ENCODE measurements around the gene DMRTC2.
A peak's percentile ranks its signal among the peaks of the same experiment; 100 is the strongest.

The DMRTC2 gene

DNA sequence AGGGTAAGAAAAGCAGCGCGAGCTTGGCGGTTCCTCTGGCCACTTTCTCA, at the start of gene DMRTC2:
DMRTC2 (plus strand) TSS at position 42 of the 50 bp plus-strand sequence. CDS start 2,387 bp downstream, outside the sequence.
- DNase-seq = no peak

DNA sequence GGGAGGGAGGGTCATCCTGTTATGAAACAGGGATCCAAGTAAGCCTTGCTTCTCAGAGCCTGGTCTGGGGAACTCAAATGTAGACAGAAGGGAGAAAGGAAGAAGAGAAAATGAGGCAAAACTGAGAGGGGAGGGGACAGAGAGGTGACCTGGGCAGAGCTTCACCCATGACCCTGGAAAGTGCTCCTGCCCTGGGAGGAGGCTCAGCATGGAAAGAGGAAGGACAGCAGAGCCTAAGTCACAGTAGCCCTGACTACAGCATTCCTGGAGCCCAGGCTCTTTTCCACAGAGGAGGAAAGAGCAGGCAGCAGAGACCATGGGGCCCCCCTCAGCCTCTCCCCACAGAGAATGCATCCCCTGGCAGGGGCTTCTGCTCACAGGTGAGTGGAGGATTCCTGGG, 48.5 kb upstream of the DMRTC2 start, which contains the start of gene CEACAM3:
CEACAM3 (plus strand) TSS at position 226 of the 400 bp plus-strand sequence; CDS start at position 317, 91 bp downstream.
- DNase-seq = no peak

DNA sequence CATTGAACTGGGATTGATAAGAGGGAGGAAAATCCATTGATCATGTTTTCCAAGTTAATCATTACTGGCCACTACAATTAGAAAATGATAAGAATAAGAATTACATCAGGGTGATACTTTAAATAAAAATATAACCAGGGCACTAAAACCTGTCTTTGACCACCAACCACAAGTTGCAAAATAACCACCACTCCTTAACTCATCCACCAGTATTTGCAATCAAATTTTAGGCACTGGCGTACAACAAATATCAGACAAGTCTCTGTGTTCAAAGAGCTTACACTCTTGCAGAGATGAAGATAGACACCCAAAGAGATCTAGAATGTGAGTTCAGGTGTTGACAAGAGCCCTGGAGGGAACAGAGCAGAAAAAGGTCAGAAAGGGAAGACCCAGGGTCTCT, 47.9 kb upstream of the DMRTC2 start:
- DNase-seq = no peak

DNA sequence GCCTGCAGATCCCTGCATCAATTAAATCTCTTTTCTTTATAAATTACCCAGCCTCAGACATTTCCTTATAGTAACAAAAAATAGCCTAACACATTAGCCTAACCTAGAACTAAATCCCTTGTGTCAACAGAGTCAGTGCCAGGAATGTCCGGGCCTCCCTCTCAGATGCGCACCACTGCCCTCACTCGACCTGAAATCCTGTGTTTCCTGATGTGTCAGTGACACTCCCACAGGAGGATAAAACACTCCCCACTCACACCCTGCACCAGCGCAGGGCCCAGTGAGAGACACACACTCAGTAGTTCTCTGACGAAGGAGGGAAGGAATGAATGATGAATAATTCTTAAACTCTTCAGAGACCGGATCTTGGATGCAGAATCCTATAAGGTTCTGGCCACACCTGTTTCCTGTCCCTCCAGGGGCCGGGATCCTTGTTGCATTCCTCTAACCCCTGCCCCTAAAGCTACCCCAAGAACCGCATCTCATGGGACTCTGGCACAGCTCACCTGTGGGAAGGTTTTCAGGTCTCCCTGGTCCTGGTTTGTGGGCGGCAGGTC, 45.3 kb upstream of the DMRTC2 start:
- DNase-seq = no peak

DNA sequence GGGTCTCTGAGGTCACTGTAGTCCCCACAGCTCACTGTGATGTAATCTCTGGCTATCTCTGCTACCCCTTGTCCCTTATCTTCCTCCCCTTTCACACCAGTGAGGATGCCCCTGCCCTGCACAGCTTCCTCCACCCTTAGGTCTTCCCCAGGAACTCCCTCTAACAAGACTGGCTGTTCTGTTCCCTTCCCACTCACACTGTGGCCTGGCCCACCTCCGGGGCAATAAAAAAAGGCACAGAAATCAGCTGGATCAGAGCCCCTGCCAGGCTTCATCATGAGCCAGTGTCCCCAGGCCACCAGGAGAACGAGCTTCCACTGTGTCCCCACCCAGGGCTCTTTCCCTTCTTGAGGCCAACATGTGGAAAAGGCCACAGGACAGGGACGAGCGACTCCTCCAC, 43.8 kb upstream of the DMRTC2 start:
- no peak for DNase-seq

DNA sequence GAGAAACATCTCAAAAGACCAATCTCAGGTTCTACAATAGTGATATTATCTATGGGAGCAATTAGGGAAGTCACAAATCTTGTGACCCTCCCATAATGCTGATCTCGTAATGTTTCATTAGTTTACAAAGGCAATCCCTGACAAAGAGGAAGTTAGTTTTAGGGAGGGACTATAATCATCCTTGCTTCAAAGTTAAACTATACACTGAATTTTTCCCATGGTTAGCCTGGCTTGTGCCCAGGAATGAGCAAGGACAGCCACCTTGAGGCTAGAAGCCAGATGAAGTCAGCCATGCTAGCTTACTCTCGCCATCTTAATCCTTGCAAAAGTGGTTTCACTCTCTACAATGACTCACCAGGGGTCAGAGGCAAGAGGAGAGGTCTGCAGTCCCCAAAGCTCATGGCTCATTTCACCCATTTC, 43.0 kb upstream of the DMRTC2 start:
- DNase-seq = peak; percentile 1

DNA sequence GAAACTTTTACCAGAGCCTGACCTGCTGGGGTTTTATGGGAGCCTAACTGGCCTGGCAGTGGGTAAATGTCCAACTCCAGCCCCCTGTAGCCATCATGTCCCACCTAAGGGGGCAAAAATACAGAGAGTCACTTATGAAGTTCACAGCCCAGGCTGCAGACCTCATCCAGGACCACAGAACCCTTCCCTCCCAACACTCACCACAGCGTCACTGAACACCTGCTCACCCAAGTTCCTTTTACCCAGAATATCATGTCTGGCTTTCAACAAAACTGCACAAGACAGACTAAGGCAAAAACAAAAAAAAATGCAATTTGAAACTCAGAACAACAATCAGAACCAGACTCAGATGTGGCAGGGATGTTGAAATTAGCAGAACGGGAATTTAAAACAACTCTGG, 42.1 kb upstream of the DMRTC2 start:
- no peak for DNase-seq

DNA sequence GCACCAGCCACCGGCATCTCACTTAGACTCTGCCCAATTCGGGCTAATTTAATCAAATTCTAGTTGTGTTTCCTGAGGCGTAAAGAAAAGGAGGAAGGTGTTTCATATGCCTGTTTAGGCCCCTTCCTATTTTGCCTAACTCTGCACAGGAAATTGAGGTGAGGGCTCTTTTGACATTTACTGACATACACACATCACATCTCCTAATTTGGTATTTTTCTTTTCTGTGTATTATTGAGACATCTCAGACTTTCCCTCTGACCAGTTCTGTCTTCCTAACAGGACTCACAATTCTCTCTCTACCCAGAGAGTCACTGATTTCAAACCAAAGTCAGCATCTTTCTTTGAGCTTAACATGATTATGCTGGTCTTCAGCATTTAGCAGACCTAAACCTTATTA, 40.5 kb upstream of the DMRTC2 start:
- no peak for DNase-seq

DNA sequence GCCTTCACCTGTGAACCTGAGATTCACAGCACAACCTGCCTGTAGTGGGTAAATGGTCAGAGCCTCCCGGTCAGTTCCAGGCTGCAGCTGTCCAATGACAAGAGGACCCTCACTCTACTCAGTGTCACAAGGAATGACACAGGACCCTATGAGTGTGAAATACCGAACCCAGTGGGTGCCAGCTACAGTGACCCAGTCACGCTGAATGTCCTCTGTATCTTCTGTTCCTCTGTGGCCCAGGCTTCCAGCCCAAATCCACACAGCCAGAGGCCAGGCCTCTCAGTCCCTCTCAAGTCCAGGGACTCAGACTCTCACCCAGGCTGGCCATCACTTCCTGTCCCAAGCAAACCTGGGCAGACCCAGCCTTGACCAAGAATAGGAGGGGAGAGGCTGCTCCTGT, 37.7 kb upstream of the DMRTC2 start:
- no peak for DNase-seq

DNA sequence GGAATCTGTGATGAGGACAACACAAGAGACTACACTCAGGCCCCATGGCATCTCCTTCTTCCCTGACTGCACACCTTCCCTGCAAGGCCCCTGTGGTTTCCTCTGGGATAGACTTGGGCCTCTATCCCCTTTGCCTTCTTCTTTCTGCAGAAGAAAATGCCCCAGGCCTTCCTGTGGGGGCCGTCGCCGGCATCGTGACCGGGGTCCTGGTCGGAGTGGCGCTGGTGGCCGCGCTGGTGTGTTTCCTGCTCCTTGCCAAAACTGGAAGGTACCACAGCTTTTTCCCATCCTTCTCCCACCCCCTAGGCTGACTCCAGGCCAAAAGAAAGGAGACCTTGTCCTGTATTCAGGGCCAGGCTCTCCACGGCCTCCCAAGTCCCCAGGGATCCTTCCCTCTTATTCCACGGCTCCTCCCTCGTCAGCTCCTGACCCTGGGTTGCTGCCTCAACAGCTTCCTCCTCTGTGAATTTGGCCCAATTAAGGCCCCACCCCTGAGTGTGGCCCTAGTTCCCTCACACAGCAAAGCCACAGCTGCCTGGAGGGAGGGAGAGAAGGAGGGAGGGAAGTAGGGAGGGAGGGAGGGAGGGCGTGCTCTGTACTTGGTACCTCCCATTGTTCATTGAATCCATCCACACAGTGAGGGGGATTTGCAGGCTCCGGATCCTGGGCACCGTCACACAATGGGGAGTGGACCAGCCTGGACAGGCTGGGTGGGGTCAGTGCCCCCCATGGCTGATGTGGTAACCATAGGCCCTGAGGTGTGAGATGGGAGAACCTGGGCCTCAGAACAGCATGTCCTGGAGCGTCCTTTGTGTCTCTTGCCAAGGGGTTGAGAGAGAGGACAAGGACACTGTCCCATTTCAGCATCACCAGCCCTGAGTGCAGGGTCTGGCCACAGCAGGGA, 35.9 kb upstream of the DMRTC2 start:
- no peak for DNase-seq

DNA sequence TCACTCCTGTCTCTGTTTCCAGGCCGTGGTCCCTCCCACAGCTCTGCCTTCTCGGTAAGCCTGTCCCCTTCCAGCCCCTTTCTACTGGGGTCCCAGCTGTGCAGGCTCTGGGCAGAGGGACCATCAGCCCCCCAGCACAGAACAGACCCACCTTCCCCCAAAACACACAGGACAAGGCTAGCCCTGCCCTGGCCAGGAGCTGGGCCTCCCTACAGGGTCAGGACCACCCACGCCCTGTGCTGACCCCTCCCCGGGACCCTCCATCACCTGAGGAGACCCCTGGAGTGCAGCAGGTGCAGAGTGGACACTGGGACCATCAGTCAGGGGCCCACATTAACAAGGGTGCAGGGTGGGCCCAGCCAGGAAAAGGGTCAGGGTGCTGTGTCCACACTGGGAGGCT, 34.5 kb upstream of the DMRTC2 start:
- no peak for DNase-seq

DNA sequence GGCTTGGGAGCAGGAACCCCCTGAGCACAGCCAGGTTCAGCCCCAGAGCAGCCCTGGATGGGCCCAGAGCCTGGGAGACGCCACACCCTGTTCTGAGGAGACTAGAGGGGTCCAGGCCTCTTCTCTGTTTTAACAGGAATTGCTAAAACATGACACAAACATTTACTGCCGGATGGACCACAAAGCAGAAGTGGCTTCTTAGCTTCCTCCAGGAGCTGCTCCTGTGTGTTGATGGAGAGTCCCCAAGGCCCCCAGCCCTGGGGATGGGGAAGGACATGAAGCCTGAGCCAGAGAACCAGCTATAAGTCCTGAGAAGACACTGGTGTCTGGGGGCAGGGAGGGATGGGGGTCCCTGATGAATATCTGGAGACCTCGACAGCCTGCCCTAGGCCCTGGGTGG, 33.8 kb upstream of the DMRTC2 start:
- peak; percentile 9 for DNase-seq

DNA sequence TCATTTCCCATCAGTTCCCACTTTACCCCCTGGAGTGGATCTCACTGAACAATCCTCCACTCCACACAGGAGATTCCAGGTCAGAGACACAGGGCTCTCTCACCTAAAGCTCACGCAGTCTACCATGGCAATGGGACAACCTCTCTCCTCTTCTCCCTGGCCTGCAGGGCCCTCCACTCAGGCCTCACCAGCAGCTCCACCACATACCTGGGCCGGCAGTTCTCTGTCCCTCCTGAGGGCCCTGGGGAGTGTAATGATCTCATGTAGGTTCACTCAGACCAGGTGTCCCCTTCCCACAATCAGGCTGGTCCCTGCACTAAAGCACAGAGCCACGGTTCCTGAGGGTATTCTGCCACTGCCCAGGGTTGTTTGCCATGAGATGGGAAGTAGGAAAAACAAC, 32.9 kb upstream of the DMRTC2 start:
- no peak for DNase-seq

DNA sequence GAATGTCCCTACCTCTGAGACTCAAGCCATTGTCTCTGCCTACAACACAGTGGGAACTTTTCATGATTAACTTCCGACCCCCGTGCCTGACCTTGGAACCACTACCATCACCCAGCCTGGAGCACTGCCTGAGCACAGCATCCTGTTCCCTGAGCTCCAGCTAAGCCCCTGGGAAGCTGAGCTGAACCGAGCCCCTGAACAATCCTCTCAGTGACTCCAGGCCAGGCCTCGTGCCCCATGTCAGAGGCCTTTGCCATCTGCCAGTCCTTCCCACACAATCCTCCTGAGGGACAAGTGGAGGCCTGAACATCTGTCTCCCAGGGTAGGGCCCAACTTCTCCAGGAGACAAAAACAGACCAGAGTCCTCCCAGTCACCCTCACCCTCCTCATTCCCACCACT, 30.9 kb upstream of the DMRTC2 start:
- no peak for DNase-seq

DNA sequence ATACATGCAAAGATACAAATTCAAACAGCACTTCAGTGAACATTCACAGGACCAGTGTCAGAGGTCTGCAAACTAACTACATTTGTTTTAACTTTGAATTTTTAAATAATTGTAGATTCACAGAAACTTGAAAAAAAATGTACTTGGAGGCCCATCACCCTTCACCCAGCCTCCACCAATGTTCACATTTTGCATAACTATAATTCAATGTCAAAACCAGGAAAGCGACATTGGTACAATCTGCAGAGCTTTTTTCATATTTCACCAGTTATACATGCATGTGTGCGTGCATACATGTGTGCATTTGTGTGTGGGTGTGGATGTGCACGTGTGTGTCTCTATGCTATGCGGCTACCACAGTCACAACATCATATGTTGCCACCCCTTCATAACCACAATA, 29.5 kb upstream of the DMRTC2 start:
- DNase-seq = no peak

DNA sequence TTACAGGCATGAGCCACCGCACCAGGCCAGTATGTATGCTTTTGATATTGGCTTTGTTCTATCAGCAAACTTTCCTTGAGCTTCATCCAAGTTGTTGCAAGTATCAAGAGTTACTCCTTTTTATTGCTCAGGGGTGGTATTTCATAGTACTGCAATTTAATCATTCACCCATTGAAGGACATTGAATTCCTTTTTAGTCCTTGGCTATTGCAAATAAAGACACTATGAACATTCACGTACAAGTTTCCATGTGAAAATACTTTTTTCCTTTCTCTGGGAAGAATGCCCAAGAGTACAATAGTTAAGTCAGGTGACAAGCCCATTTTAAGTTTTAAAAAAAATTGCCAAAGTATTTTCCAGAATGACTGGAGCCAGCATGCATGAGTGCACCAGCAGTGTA, 28.1 kb upstream of the DMRTC2 start:
- DNase-seq = no peak

DNA sequence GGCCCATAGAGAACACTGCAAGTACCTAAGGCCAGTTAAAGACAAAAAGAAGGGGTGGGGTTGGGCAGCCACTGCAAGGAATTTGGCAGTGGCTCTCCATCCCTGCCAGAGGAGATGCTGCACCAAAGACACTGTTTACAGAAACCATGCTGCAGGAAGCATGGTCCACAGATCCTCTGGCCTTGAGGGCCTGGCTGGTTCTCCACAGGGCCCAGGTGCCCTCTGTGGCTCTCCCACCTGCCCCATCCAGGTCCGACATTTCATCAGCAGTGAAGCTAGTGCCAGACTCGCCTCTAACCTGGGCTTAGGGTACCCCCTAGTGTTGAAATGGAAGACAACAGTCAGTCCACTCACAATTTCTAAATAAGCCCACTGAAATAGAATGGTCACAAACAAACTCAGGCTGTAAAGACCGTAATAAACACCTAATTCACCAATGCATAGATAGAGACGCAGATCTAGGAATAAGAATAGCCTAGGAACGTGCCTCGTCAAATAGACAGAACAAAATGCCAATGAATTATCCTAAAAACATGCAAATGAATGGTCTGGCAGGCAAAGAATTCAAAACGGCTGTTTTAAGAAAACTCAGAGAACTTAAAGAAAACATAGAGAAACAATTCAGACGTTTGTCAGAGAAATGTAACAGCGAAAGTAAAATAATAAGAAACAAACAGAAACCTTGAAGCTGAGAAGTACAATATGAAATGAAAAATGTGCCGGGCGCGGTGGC, 23.7 kb upstream of the DMRTC2 start:
- DNase-seq = peak; percentile 12

DNA sequence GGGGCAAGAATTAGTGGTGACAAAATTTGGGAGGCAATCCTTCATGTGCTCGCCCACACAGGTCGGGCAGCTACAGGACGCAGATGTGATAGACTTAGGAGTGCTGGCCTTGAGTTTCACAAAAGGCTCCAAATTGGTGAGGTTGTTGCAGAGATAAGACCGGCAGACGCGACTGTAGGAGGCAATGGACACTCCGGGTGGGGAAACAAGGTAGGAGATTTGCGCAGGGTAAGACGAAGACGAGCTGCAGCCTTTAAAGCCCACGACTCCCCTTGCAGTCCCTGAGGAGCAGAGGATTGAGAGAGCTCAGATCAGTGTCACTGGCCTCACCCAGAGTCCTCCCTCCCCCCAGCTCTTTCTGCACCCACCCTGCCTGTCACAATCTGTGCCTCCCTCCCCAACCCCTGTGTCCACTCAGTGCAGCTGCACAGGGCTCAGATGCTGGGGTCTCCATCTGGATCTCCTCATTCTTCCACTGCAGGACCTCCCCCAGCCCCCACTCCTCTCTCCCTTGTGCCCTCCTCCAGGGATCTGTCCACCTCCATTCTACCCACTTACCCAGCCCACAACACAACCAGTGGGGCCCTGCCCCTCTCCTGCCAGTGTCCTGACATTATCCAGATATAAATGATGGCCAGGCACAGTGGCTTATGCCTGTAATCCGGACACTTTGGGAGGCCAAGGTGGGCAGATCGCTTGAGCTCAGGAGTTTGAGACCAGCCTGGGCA, 6.7 kb upstream of the DMRTC2 start:
- DNase-seq = no peak

DNA sequence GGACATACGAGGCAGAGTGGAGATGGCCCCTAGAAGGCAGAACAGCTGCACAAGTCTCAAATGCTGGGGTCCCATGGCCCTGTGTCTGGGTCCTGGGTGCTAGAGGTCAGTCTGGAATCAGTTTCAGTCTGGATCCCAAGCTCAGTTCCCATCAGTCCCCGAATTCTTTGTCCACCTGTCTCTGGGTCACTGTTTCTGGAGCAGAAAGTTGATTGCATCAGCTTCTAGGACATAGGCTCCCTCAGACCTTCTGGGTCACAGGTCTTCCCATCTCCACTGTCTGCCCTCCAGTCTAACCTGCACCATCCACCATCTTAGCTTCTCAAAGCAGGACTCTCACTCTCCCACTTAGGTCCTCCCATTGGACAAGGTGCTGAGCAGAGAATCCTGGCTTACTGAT, 5.6 kb upstream of the DMRTC2 start:
- DNase-seq = no peak

DNA sequence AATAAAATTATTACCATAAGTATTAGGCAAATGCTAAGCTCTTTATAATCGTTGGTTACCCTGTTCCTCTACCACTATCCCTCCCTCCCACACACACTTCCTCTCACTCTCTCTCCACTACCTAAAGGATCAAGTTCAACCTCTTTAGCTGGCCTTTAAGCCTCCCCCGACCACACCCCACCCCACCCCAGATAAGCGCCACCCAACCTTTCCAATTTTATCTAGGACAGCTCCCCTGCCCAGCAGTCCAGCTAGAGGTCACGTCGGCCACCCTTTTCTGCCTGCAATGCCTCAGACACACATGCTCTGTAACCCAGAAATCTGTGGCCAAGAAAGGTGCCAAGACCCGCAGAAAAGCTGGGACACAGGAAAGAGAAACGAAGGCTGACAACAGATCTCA, 1.5 kb upstream of the DMRTC2 start:
- DNase-seq = no peak

DNA sequence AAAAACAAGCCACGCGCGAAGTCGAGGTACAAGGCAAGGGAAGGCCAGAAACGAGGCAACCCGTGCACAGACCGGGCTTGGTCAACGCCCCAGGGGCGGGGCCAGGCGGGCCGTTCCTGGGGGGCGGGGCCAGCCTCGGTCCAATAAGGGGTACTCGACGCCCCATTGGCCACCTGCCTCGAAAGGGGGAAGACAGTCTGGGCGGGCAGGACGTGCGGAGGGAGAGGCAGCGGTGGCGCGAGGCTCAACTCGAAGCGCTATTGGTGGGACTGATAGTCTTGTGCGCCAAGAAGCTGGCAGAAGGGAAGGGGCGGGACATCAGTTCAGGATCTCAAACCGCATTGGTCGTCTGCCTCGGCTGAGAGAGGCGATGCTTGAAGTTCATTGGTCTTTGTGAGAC, 241 bp upstream of the DMRTC2 start, which contains the start of gene LYPD4:
LYPD4 (minus strand) TSS at position 83 of the 400 bp plus-strand sequence. CDS start 5,398 bp downstream, outside the sequence.
- DNase-seq = no peak

DNA sequence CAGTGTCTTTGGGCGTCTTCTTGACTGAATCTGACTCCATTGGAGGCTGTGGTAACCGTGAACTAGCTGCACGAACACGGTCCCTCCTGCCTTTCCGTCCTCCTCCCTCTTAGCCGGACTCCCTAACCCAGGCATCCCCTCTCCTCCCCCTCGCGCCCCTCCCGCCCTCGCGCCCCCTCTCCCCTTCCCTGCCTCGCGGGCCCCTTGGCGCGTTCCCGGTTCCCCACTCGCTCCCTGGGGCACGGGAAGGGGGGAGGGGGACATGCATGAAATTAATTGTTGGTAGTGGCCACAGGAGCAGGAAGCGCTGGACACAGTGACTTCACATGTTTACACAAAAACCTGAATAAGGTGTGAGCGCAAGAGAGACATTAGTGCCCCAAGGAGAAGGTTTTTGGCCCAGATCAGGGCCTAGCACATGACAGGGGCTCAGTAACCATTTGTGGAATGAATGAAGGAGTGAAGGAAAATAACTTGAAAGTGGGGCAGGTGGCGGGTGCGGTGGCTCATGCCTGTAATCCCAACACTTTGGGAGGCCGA, 279 bp downstream of the DMRTC2 start:
- DNase-seq = no peak

DNA sequence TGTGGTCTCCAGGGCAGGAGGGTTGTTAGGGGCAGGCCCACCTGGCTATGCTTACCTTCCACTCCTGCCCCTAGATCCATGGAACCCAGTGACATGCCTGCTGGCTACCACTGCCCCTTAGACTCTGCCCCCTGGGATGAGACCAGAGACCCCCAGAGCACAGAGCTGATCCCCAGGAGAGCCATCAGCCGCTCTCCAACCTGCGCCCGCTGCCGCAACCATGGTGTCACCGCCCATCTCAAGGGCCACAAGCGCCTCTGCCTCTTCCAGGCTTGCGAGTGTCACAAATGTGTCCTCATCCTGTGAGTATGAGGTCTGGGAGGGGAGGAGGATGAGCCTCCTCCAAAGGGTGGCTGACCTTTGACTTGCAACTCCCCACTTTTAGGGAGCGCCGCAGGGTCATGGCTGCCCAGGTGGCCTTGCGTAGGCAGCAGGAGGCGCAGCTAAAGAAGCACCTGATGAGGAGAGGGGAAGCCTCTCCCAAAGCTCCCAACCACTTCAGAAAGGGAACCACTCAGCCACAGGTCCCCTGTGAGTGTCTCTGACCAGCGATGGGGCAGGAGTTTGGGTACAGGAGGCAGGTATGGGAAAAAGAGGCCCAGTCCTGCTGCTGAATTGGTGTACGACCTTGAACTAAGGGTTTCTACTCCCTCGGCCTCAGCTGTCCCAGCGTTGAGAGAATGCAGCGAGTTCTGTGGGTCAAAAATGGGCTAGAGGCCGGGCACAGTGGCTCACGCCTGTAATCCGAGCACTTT, 2.7 kb downstream of the DMRTC2 start:
- DNase-seq = no peak
